LNCAP (cell line): ENCODE results near the gene DDX54.

ENCODE experiments used
- CTCF ChIP-seq: fragments of 450-650 bp; IDR thresholded peaks from 2 replicates; pipeline ENCODE4 v1.5.1; 2017; ENCODE audit warnings: mild to moderate bottlenecking

The DDX54 gene

GRCh38 chr12:113137861-113138783, 47.2 kb downstream of the DDX54 start:
- TF ChIP-seq CTCF: no peak

DNA sequence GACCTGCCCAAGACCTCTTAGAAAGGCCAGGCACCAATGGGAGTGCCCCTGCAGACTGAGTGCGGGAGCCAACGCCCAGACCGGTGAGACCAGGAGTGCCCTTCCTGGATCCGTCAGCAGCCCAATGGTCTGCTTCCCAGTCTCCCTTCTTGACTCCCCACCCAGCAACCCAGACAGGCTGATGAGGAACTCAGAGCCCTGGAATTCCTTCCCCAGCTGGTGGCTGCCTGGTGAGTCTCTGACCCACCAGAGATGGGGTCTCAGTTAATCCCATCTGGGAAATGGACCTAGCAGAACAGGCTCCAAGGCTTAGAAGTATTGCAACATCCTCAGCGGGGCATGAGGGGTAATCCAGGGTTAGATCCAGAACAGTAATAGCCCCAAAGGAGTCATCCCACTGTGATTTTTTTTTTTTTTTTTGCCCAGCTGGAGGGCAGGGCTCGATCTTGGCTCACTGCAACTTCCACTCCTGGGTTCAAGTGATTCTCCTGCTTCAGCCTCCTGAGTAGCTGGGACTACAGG, 48.2 kb downstream of the DDX54 start:
- no peak for TF ChIP-seq CTCF

DNA sequence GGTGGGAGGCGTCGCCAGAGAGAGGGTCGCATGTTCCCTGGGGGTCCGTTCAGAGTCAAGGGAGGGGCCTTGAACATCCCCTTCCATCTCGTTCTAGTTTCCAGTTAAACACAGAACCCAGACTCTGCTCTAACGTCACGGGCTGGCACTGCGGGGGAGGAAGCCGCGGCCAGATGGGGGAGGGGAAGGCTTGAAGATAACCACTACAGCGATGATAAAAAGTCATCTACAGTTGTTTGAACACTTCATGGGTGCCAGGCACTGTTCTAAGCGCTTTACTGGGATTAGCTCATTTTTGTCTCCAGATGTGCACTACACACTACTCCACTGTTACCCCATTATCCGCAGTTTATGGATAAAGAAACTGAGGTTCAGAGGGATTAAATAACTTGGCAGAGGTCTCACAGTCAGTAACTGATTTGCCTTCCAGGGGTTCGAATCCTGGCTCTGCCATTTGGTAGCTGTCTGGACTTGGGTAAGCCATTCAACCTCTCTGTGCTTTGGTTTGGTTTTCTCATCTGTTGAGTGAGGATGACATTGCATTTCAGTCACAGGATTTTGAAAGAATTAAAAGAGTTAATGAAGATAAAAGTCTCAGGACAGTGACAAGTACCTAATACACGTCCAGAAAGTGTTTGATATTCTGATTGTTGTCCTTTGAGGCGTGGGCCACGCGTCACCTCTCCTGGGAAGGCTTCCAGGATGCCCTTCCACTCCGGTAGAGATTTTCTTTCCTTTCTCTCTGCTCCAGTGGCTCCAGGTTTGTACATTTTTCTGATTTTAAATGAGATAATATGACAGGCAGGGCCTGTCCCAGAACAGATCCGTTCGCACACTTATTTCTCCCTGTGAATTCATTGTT, 48.9 kb downstream of the DDX54 start:
- TF ChIP-seq CTCF: no peak

GRCh38 chr12:113135178-113136127, 49.8 kb downstream of the DDX54 start, which contains the start of gene RASAL1:
TSS of gene RASAL1 (minus strand) at chr12:113135761. CDS start at chr12:113135462, 299 bp downstream.
- peak; percentile 54 for TF ChIP-seq CTCF

GRCh38 chr12:113134521-113134951, 50.7 kb downstream of the DDX54 start:
- TF ChIP-seq CTCF: no peak

- TF ChIP-seq CTCF: no peak
Measured at GRCh38 chr12:113134071-113134470, 51.2 kb downstream of the DDX54 start.
